Trophoblast cell (in vitro differentiated cells and primary cell): ENCODE data around the gene NLRP8.

Experiments used
- DNase-seq, 2 donors: peaks; one replicate each; pipeline ENCODE4 v3.0.0-alpha.2; 2016
- H2AFZ ChIP-seq: 2 replicates; pipeline ENCODE4 v1.6.1; 2013; ENCODE audit warnings: low read length, moderate library complexity, mild to moderate bottlenecking; ENCODE audit not compliant: insufficient read depth, poor library complexity
- H2AK5ac ChIP-seq: 2 replicates; pipeline ENCODE4 v1.6.1; 2013; ENCODE audit warnings: mild to moderate bottlenecking, low read length
- H2BK120ac ChIP-seq: 2 replicates; pipeline ENCODE4 v1.6.1; 2013; ENCODE audit warnings: low read length, mild to moderate bottlenecking, moderate library complexity; ENCODE audit not compliant: insufficient read depth, poor library complexity
- H2BK12ac ChIP-seq: 2 replicates; pipeline ENCODE4 v1.6.1; 2013; ENCODE audit warnings: mild to moderate bottlenecking, low read length, moderate library complexity
- H2BK5ac ChIP-seq: 2 replicates; pipeline ENCODE4 v1.6.1; 2013; ENCODE audit warnings: low read length, low read depth, moderate library complexity, mild to moderate bottlenecking; ENCODE audit not compliant: poor library complexity
- H3K14ac ChIP-seq: 2 replicates; pipeline ENCODE4 v1.6.1; 2013; ENCODE audit warnings: mild to moderate bottlenecking, low read length
- H3K18ac ChIP-seq: 2 replicates; pipeline ENCODE4 v1.6.1; 2013; ENCODE audit warnings: mild to moderate bottlenecking, low read length
- H3K23ac ChIP-seq: 2 replicates; pipeline ENCODE4 v1.6.1; 2013; ENCODE audit warnings: low read length
- H3K27ac ChIP-seq: 2 replicates; pipeline ENCODE4 v1.5.1; 2013; ENCODE audit warnings: low read depth, mild to moderate bottlenecking, inconsistent platforms, low read length, moderate library complexity
- H3K27me3 ChIP-seq: 2 replicates; pipeline ENCODE4 v1.6.1; 2013; ENCODE audit warnings: inconsistent platforms, mild to moderate bottlenecking, low read length, moderate library complexity; ENCODE audit not compliant: insufficient read depth
- H3K36me3 ChIP-seq, 2 experiments: 1 replicate in 1 of 2; 2 replicates in 1 of 2; pipeline ENCODE4 v1.6.1; 2013; ENCODE audit warnings: low read length in 2 of 2, mild to moderate bottlenecking in 2 of 2, moderate library complexity in 1 of 2; ENCODE audit not compliant: insufficient read depth in 2 of 2, control insufficient read depth in 1 of 2
- H3K4ac ChIP-seq: 2 replicates; pipeline ENCODE4 v1.6.1; 2013; ENCODE audit warnings: low read depth, mild to moderate bottlenecking, low read length, moderate library complexity
- H3K4me1 ChIP-seq, 2 experiments: 1 replicate in 1 of 2; 2 replicates in 1 of 2; pipeline ENCODE4 v1.6.1; 2013; ENCODE audit warnings: low read length in 2 of 2, mild to moderate bottlenecking in 2 of 2, moderate library complexity in 1 of 2; ENCODE audit not compliant: insufficient read depth in 2 of 2, control insufficient read depth in 1 of 2
- H3K4me2 ChIP-seq: 2 replicates; pipeline ENCODE4 v1.6.1; 2013; ENCODE audit warnings: inconsistent platforms, mild to moderate bottlenecking, low read length, moderate library complexity
- H3K4me3 ChIP-seq: 2 replicates; pipeline ENCODE4 v1.5.1; 2013; ENCODE audit warnings: mild to moderate bottlenecking, low read depth, low read length, inconsistent platforms
- H3K79me1 ChIP-seq: one replicate; pipeline ENCODE4 v1.6.1; 2013; ENCODE audit warnings: low read length
- H3K79me2 ChIP-seq: 2 replicates; pipeline ENCODE4 v1.6.1; 2013; ENCODE audit warnings: low read length, mild to moderate bottlenecking; ENCODE audit not compliant: control insufficient read depth, insufficient read depth, poor library complexity
- H3K9ac ChIP-seq: 2 replicates; pipeline ENCODE4 v1.6.1; 2013; ENCODE audit warnings: mild to moderate bottlenecking, low read length
- H3K9me3 ChIP-seq: 2 replicates; pipeline ENCODE4 v1.6.1; 2013; ENCODE audit warnings: low read depth, mild to moderate bottlenecking, control low read depth, inconsistent platforms, low read length; ENCODE audit not compliant: insufficient read depth
- H4K12ac ChIP-seq: 2 replicates; pipeline ENCODE4 v1.6.1; 2013; ENCODE audit warnings: low read depth, mild to moderate bottlenecking, low read length, moderate library complexity
- H4K8ac ChIP-seq: 2 replicates; pipeline ENCODE4 v1.6.1; 2013; ENCODE audit warnings: low read depth, mild to moderate bottlenecking, low read length, moderate library complexity
- H4K91ac ChIP-seq: one replicate; pipeline ENCODE4 v1.6.1; 2013; ENCODE audit warnings: low read depth, mild to moderate bottlenecking, low read length, moderate library complexity
- WGBS: extraction: QIAGEN DNeasy Blood & Tissue Kit; methylation state at CpG from one replicate; pipeline ENCODE4 v1.1.7; 2013; ENCODE audit warnings: missing lambda C conversion rate; ENCODE audit not compliant: insufficient read length, insufficient coverage; ENCODE audit errors: extremely low coverage; 5-methylcytosine and 5-hydroxymethylcytosine counted together

Gene NLRP8

DNA sequence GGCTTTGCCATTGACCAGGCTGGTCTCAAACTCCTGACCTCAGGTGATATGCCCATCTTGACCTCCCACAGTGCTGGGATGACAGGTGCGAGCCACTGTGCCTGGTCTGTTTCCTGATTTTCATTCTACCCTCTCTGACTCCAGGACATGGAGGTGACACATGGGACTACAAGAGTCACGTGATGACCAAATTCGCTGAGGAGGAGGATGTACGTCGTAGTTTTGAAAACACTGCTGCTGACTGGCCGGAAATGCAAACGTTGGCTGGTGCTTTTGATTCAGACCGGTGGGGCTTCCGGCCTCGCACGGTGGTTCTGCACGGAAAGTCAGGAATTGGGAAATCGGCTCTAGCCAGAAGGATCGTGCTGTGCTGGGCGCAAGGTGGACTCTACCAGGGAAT is 79.1 kb downstream of the NLRP8 start:
- H4K91ac ChIP-seq, result no peak overlapping the region

More for the DNA sequence above, 79.1 kb downstream of the NLRP8 start:
- Histone ChIP-seq H3K9ac (no peak overlapping the region), H3K27me3 (no peaks in the 10 kb centered on the region), H3K9me3 (peaks cover 49% of the 10 kb centered on the region), H3K27ac (no peak overlapping the region), H4K8ac (no peak overlapping the region), H3K79me2 (no peaks in the 10 kb centered on the region), H3K14ac (no peak overlapping the region), H4K12ac (no peak overlapping the region), H3K4me3 (no peak overlapping the region), H2AFZ (no peak overlapping the region), H2AK5ac (no peak overlapping the region), H3K4ac (no peak overlapping the region), H3K4me2 (no peak overlapping the region), H3K23ac (no peak overlapping the region), H3K4me1 (no peaks in the 10 kb centered on the region), H3K18ac (no peak overlapping the region), H2BK12ac (no peak overlapping the region), H2BK5ac (no peak overlapping the region), H2BK120ac (no peak overlapping the region), H3K36me3 (no peaks in the 10 kb centered on the region), H3K79me1 (no peaks in the 10 kb centered on the region)
- no CpG with 5 or more reads among the region's 15 CpGs for WGBS
- DNase-seq, result no peak
